ENCODE results near the gene PRR7.

The PRR7 gene

DNA sequence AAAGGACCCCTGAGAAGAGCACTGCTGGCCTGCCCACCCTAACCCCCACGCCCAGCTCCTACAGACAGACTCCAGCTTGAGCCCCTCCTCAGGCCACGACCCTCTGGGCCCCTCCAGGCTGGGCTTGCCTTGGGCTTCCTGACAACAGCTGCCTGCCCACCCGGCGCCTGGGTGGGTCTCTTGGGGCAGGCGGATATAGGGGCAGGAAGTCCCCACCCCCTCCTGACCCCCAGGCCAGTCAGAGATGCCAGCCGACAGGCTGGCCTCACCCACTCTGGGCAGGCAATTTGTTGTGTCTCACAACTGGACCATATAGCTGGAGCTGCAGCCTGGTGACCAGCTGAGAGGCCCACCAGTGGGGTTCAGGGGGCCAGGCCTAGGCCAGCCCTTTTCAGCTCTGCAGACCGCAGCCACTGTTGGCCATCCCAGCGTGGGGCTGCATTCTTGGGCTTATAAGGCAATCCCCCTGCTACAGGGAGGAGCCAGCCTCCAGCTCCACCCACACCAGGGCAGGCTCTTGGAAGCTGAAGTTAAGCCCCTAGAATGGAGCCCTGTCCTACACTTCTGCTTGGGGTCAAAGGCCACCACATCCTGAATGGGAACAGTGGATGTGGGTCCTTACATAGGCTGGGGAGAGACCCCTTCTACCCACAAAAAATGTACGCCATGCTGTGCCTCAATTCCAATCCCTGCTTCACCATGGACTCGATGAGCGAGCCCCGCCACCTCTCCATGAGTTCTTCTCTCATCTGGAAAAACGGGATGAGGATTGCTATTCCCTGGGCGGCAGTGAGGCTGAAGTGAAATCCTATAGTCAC is 48.8 kb downstream of the PRR7 start:
- no peak for TF ChIP-seq Cebpa-rat (IDR thresholded peaks at IDR 0.05)
- H3K36me3 ChIP-seq, result peaks cover 21 to 40% (median 27%) of the 10 kb centered on the region in 11 experiments; a peak in 21 of 22 replicates
- H3K9ac ChIP-seq, result peak overlapping the region; percentile 79 to 91 (median 88); a peak in 21 of 22 replicates
- peaks cover 71 to 90% (median 87%) of the 10 kb centered on the region in 10 experiments for H3K4me1 ChIP-seq
- peak overlapping the region in 10 of 11 experiments; percentile 79 to 93 (median 88); a peak in 21 of 22 replicates for H3K27ac ChIP-seq
- H3K9me3 ChIP-seq (replicated peaks in 1 of 11), result no peaks in the 10 kb centered on the region
- peaks cover 0 to 25% (median 0%) of the 10 kb centered on the region in 11 experiments; a peak in 4 of 22 replicates for H3K27me3 ChIP-seq
- H3K4me3 ChIP-seq, result peak overlapping the region; percentile 73 to 89 (median 83); a peak in 19 of 20 replicates
- peak overlapping the region; percentile 97 to 100 (median 100) for H3K4me2 ChIP-seq
- peaks cover 10 to 67% (median 35%) of the 10 kb centered on the region in 11 experiments; a peak in 17 of 22 replicates for H4K20me1 ChIP-seq

- H3K27ac ChIP-seq, result peak overlapping the region; percentile 43 to 93 (median 87); a peak in 21 of 22 replicates
- TF ChIP-seq Cebpa-rat (IDR thresholded peaks at IDR 0.05), result no peak
- H3K4me1 ChIP-seq, result peaks cover 70 to 90% (median 87%) of the 10 kb centered on the region in 10 experiments
- H3K4me3 ChIP-seq, result peak overlapping the region; percentile 73 to 89 (median 83)
- peak overlapping the region; percentile 97 to 100 (median 100) for H3K4me2 ChIP-seq
- peaks cover 12 to 62% (median 39%) of the 10 kb centered on the region in 11 experiments; a peak in 21 of 22 replicates for H4K20me1 ChIP-seq
- peaks cover 15 to 35% (median 21%) of the 10 kb centered on the region in 11 experiments; a peak in 21 of 22 replicates for H3K36me3 ChIP-seq
- peaks cover 0 to 27% (median 0%) of the 10 kb centered on the region in 11 experiments; a peak in 4 of 22 replicates for H3K27me3 ChIP-seq
- no peaks in the 10 kb centered on the region for H3K9me3 ChIP-seq (replicated peaks in 1 of 11)
- H3K9ac ChIP-seq, result peak overlapping the region; percentile 79 to 91 (median 88)
These were observed 49.6 kb downstream of the PRR7 start for GRCh38 chr5:177496070-177496726.

GRCh38 chr5:177496727-177497291 is 50.2 kb downstream of the PRR7 start:
- Histone ChIP-seq H3K4me3 (peak overlapping the region; percentile 73 to 89 (median 83)), H3K27ac (peak overlapping the region; percentile 46 to 93 (median 87); a peak in 21 of 22 replicates), H3K9ac (peak overlapping the region; percentile 79 to 91 (median 88)), H3K4me2 (peak overlapping the region; percentile 97 to 100 (median 100)), H3K27me3 (peaks cover 0 to 27% (median 0%) of the 10 kb centered on the region in 11 experiments; a peak in 4 of 22 replicates), H3K4me1 (peaks cover 72 to 90% (median 89%) of the 10 kb centered on the region in 10 experiments), H3K36me3 (peaks cover 10 to 30% (median 15%) of the 10 kb centered on the region in 11 experiments; a peak in 21 of 22 replicates), H3K9me3 (replicated peaks in 1 of 11) (no peaks in the 10 kb centered on the region), H4K20me1 (peaks cover 18 to 66% (median 45%) of the 10 kb centered on the region in 11 experiments; a peak in 21 of 22 replicates)
- TF ChIP-seq Cebpa-rat (IDR thresholded peaks at IDR 0.05), result no peak

DNA sequence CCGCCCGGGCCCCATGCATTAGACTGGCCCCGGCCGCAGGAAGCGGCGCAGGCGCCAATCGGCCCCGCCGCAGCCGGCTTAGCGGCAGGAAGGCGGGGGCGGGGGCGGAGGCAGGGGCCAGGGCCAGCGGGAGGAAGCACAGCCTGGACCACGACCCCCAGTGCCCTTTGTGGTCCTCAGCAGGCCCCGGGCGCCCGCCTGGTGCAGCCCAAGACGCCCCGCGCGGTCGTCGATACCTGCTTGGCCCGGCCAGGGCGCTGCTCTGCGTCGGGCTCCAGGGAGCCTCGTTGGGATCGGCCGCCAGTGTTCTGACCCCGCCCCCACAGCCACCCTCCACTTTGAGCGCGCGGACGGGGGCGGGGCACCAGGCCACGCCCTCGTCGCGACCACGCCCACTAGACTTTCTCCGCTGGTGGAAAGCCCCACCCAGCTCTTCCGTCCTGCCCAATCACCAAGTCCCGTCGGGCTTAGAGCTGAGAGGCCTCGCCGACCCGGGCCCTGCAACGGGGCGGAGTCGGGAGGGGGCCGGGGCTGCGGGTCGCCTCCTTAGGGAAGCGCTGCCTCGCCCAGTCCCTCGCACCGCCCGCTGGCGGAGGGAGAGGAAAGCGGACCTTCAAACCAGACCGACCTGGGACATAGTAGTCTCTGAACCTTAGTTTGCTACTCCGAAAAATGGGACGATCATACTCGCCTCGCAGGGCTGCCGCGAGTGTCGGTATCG is 50.8 kb downstream of the PRR7 start, which contains the start of gene PDLIM7:
TSS of gene PDLIM7 (minus strand) at position 313 of the 721 bp plus-strand sequence. CDS start 1,092 bp downstream, outside the sequence.
- H3K4me2 ChIP-seq, result peak within 1 kb of the TSS; percentile 97 to 100 (median 100)
- peaks cover 0 to 27% (median 0%) of the 10 kb centered on the region in 11 experiments; a peak in 4 of 22 replicates for H3K27me3 ChIP-seq
- peaks cover 72 to 91% (median 90%) of the 10 kb centered on the region in 10 experiments for H3K4me1 ChIP-seq
- H3K9me3 ChIP-seq (replicated peaks in 1 of 11), result no peaks in the 10 kb centered on the region
- TF ChIP-seq Cebpa-rat (IDR thresholded peaks at IDR 0.05), result no peak
- peak within 1 kb of the TSS; percentile 73 to 89 (median 83) for H3K4me3 ChIP-seq
- peak within 1 kb of the TSS; percentile 79 to 91 (median 88) for H3K9ac ChIP-seq
- peaks cover 25 to 68% (median 47%) of the 10 kb centered on the region in 11 experiments for H4K20me1 ChIP-seq
- peaks cover 5 to 25% (median 10%) of the 10 kb centered on the region in 11 experiments; a peak in 20 of 22 replicates for H3K36me3 ChIP-seq
- peak within 1 kb of the TSS; percentile 46 to 93 (median 87); a peak in 21 of 22 replicates for H3K27ac ChIP-seq

DNA sequence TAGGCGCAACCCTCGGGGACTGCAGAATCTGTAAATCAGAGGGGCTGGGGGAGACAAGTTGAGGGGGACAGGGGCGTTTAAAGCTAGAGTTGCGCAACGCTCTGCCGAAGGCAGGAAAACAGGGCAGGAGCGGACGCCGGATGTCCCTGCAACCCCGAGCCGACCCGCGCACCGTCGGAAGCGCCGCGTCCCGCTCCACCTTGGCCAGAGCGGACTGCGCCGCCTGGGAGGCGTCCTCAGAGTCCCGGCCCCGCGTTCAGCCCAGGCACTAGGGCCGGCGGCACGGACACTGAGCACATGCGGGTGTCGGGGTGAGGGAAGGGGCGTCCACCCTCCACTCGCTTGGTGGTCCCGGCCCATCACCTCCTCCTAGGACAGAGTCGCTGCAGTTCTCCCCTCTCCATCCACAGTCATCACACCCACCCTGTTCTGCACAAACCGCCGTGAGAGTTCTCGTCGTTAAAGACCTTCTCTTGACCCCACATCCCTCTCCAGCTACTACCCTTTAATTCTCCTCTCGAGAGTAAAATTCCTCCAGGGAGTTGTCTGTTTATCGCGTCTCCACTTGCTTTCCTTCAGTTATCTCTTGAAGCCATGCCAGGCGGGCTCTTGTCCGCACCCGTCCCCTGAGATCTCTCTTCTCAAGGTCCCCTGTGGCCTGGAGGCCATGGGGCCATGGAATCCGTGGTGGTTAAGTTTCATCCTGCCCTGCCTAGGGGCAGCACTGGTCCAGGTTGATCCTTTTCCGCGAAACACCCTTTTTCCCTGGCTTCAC is 51.6 kb downstream of the PRR7 start:
- H3K9me3 ChIP-seq (replicated peaks in 1 of 11), result no peaks in the 10 kb centered on the region
- peak in 10 of 11 experiments; percentile 66 to 95 (median 88); a peak in 18 of 22 replicates for TF ChIP-seq Cebpa-rat (IDR thresholded peaks at IDR 0.05)
- H3K27me3 ChIP-seq, result peaks cover 0 to 27% (median 0%) of the 10 kb centered on the region in 11 experiments; a peak in 4 of 22 replicates
- H4K20me1 ChIP-seq, result peaks cover 32 to 68% (median 47%) of the 10 kb centered on the region in 11 experiments
- H3K4me1 ChIP-seq, result peaks cover 72 to 91% (median 90%) of the 10 kb centered on the region in 10 experiments
- peak overlapping the region; percentile 7 to 91 (median 88); a peak in 20 of 22 replicates for H3K9ac ChIP-seq
- peak overlapping the region in 10 of 11 experiments; percentile 7 to 93 (median 88); a peak in 19 of 22 replicates for H3K27ac ChIP-seq
- H3K4me2 ChIP-seq, result peak overlapping the region; percentile 91 to 100 (median 100)
- peak overlapping the region; percentile 73 to 89 (median 83) for H3K4me3 ChIP-seq
- peaks cover 6 to 25% (median 10%) of the 10 kb centered on the region in 11 experiments for H3K36me3 ChIP-seq

DNA sequence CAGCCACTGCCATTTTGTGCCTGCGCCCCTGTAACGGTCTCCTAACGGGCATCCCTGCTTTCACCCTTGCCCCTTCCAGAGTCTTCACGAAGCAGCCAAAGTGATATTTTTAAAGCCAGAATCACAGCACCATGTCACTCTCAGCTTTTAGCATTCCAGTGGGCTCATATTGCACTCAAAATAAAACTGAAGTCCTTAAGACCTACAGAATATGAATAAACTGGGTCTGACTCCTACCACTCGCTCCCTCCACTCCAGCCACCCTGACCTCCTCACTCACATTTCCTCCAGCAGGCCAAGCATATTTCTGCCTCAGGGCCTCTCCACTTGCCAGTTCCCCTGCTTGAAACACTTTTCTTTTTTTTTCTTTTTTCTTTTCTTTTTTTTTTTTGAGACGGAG is 53.2 kb downstream of the PRR7 start:
- peaks cover 0 to 27% (median 0%) of the 10 kb centered on the region in 11 experiments; a peak in 5 of 22 replicates for H3K27me3 ChIP-seq
- H3K9ac ChIP-seq, result peak overlapping the region in 3 of 11 experiments; percentile 55 to 65 (median 62); a peak in 4 of 22 replicates
- H4K20me1 ChIP-seq, result peaks cover 49 to 68% (median 57%) of the 10 kb centered on the region in 11 experiments
- H3K4me1 ChIP-seq, result peaks cover 72 to 91% (median 90%) of the 10 kb centered on the region in 10 experiments
- H3K27ac ChIP-seq, result peak overlapping the region in 2 of 11 experiments; percentile 18 to 59; a peak in 2 of 22 replicates
- no peaks in the 10 kb centered on the region for H3K9me3 ChIP-seq (replicated peaks in 1 of 11)
- no peak overlapping the region for H3K4me3 ChIP-seq
- peaks cover 22 to 33% (median 24%) of the 10 kb centered on the region in 11 experiments for H3K36me3 ChIP-seq
- H3K4me2 ChIP-seq, result peak overlapping the region in 9 of 11 experiments; percentile 96 to 100 (median 100); a peak in 15 of 22 replicates
- TF ChIP-seq Cebpa-rat (IDR thresholded peaks at IDR 0.05), result no peak
